Mammary epithelial cell (primary cell): ENCODE measurements around the gene TTC29.

Experiments
- CTCF ChIP-seq, 2 donors: IDR thresholded peaks in 1 of 2; conservative IDR thresholded peaks in 1 of 2; 2 replicates each; pipeline ENCODE4 v1.5.1; 2011 to 2012; ENCODE audit warnings: inconsistent platforms in 2 of 2, low read length in 2 of 2, mild to moderate bottlenecking in 2 of 2, control low read depth in 1 of 2, low read depth in 1 of 2; ENCODE audit not compliant: insufficient read depth in 1 of 2; ENCODE audit errors: extremely low read depth in 1 of 2
- EZH2 ChIP-seq: IDR thresholded peaks from 2 replicates; pipeline ENCODE4 v1.6.1; 2012; ENCODE audit warnings: low read length, inconsistent platforms, borderline replicate concordance

DNA sequence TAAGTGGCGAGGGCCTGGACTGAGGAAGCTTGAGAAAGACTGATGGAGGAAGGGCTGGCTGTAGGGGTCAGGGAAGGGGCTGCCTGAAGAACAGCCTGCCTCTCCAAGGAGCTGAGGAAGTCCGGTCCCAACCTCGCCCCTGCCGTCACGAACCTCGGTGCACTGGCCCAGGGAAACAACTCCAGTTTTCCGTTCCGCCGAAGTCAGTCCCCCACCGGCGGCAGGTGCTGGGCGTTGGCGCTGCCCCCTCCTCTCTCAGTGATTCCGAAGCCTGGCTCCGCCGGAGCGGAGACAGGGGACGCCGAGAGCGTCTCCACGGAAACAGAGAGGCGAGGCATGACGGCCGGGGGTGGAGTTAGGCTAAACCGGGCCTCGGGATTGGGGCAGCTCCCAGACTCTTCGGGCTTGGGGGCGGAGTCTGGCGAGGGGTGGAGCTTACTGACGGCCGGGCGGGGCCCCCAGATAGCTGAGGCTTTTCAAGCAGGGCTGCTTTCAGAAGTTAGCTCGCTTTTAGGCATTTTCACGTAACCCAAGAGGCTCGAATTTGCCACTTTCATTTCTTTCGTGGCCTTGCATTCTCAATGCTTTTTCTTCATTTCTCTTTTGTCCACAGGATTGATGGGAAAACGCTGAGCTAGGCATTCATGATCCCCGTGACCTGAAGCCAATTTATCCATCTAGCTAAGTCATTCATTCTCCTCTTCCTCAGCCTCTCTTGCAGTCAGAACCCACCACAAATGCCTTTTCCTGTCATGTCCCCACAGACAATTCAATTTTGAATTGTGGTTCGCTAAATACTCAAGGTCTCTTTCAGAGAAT lies at the start of gene TTC29:
- no peak for TF ChIP-seq EZH2
- no peak for TF ChIP-seq CTCF (conservative IDR thresholded peaks at IDR 0.05 in 1 of 2, IDR thresholded peaks at IDR 0.05 in 1 of 2; ENCODE audit: extremely low read depth in 1 of 2, insufficient read depth in 1 of 2, low read depth in 1 of 2, low read length in 2 of 2)
